ENCODE results near the gene EIF3L. TPM values are rescaled to one million over a fixed set of nuclear protein-coding genes. Genes with fewer than 3 reads are reported as not detected.

EIF3L gene
- total RNA-seq, 4 donors from 2014 or later = 379 to 589 (median 576) TPM

- H3K27me3 ChIP-seq = no peaks in the 10 kb centered on the region
- H3K4me1 ChIP-seq = peaks cover 61% of the 10 kb centered on the region
- H3K36me3 ChIP-seq = no peaks in the 10 kb centered on the region
- peak within 1 kb of the TSS; percentile 75 for H3K4me3 ChIP-seq
- peak; percentile 97 to 98 for DNase-seq (ENCODE audit: low spot score in 2 of 2)
- no peak for TF ChIP-seq POLR2A (IDR thresholded peaks at IDR 0.05)
- TF ChIP-seq POLR2AphosphoS5 (IDR thresholded peaks at IDR 0.05) = peak in 1 of 3 donors; percentile 23
- no peak for TF ChIP-seq CTCF (IDR thresholded peaks at IDR 0.05)
- H3K27ac ChIP-seq = peak within 1 kb of the TSS; percentile 91
- WGBS = 1% methylated on average over 16 of the region's 73 CpGs
- H3K9me3 ChIP-seq = no peaks in the 10 kb centered on the region
Measured at GRCh38 chr22:37807410-37808293, 41.6 kb upstream of the EIF3L start, which contains the start of gene GCAT. GCAT (plus strand) TSS chr22:37807934; CDS start chr22:37807968, 34 bp downstream.

GRCh38 chr22:37808294-37808657 is 40.9 kb upstream of the EIF3L start:
- TF ChIP-seq CTCF (IDR thresholded peaks at IDR 0.05) = no peak
- no peak for TF ChIP-seq EP300 (IDR thresholded peaks at IDR 0.05)
- no peak for TF ChIP-seq POLR2A (IDR thresholded peaks at IDR 0.05)
- no peak for TF ChIP-seq POLR2AphosphoS5 (IDR thresholded peaks at IDR 0.05)
- Histone ChIP-seq H3K4me1 (peaks cover 55% of the 10 kb centered on the region), H3K36me3 (peaks cover 5% of the 10 kb centered on the region), H3K9me3 (no peaks in the 10 kb centered on the region), H3K27me3 (no peaks in the 10 kb centered on the region), H3K4me3 (peak overlapping the region; percentile 75), H3K27ac (peak overlapping the region; percentile 91)
- 12% methylated on average over 8 of the region's 8 CpGs for WGBS
- no peak for DNase-seq (ENCODE audit: low spot score in 2 of 2)

DNA sequence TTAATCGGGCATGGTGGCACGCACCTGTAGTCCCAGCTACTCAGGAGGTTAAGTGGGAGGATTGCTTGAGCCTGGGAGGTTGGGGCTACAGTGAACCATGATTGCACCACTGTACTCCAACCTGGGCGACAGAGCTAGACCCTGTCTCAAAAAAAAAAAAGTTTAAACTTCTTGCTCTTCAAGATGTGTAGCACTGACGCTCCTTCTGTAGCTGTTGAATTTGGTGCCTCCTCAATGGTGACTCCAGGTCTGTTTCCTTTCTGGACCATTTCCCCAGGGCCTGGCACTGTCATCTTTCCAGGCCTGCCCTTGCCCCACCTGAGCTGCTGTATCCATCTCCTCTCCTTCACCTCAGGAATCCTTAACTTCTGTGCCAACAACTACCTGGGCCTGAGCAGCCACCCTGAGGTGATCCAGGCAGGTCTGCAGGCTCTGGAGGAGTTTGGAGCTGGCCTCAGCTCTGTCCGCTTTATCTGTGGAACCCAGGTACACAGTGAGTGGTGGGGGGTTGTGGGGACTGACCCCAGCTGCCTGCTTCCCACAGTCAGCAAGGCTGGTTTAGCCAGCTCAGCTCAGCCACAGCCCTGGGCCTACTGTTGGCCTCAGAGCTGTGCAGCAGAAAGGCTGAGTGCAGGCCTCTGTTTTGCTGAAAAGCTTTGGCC is 39.4 kb upstream of the EIF3L start:
- no peak for DNase-seq (ENCODE audit: low spot score in 2 of 2)
- 95% methylated on average over 5 of the region's 5 CpGs for WGBS
- H3K9me3 ChIP-seq = no peaks in the 10 kb centered on the region
- no peak overlapping the region for H3K27ac ChIP-seq
- TF ChIP-seq POLR2A (IDR thresholded peaks at IDR 0.05) (no peak), EP300 (IDR thresholded peaks at IDR 0.05) (no peak), CTCF (IDR thresholded peaks at IDR 0.05) (no peak)
- no peak overlapping the region for H3K4me3 ChIP-seq
- H3K4me1 ChIP-seq = peaks cover 41% of the 10 kb centered on the region
- H3K27me3 ChIP-seq = no peaks in the 10 kb centered on the region
- H3K36me3 ChIP-seq = peaks cover 17% of the 10 kb centered on the region

GRCh38 chr22:37811867-37812266 is 37.4 kb upstream of the EIF3L start:
- DNase-seq (ENCODE audit: low spot score in 2 of 2) = no peak
- Histone ChIP-seq H3K4me1 (peaks cover 24% of the 10 kb centered on the region), H3K36me3 (peaks cover 21% of the 10 kb centered on the region), H3K9me3 (no peaks in the 10 kb centered on the region), H3K4me3 (no peak overlapping the region), H3K27me3 (no peaks in the 10 kb centered on the region), H3K27ac (no peak overlapping the region)
- WGBS = 93% methylated on average over 2 of the region's 2 CpGs
- no peak for TF ChIP-seq POLR2A (IDR thresholded peaks at IDR 0.05)
- TF ChIP-seq POLR2AphosphoS5 (IDR thresholded peaks at IDR 0.05) = no peak
- no peak for TF ChIP-seq CTCF (IDR thresholded peaks at IDR 0.05)
- no peak for TF ChIP-seq EP300 (IDR thresholded peaks at IDR 0.05)

Data from suprapubic skin (tissue), 4 donors.